ENCODE measurements around the gene TGFBR2.

The TGFBR2 gene

DNA sequence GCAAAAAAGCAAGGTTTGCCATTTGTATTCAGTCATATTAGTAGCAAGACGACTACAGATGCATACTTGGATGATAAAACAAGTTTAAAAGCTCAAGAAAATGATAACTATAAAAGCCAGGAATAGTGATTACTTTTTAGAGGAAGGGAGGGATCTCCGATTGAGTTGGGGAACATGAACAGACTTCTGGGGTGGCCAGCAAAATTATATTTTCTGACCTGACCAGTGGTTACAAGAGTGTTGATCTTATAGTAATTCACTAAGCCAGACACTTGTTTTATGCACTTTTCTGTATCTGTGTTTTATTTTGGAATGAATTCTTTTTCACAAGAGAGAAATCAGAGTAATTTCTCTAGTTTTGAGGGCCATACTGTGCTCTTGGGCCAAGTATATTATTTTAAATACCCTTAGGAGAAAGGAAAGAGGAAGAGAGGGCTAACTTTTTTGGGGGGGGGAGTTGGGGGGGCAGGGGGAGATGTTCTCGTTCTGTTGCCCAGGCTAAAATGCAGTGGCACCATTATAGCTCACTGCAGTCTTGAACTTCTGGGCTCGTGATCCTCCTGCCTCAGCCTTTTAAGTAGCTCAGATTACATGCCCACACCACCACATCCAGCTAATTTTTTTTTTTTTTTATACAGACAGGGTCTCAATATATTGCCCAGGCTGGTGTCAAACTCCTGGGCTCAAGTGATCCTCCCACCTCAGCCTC is 57.3 kb downstream of the TGFBR2 start:
- peak overlapping the region; percentile 75 for H3K4me2 ChIP-seq (ENCODE audit: low read depth, low read length, poor library complexity, severe bottlenecking)
- H4K20me1 ChIP-seq (ENCODE audit: insufficient read depth, low read length, poor library complexity, severe bottlenecking): no peaks in the 10 kb centered on the region
- H3K4me3 ChIP-seq (ENCODE audit: low read length, poor library complexity, severe bottlenecking): peak overlapping the region; percentile 53
- H3F3A ChIP-seq (ENCODE audit: low read depth): peaks cover 39% of the 10 kb centered on the region
- H3K27me3 ChIP-seq (ENCODE audit: insufficient read depth, low read length, poor library complexity, severe bottlenecking): no peaks in the 10 kb centered on the region
- H3K9me2 ChIP-seq (replicated peaks; ENCODE audit: low read depth, low read length): no peaks in the 10 kb centered on the region
- H3K9me3 ChIP-seq (ENCODE audit: insufficient read depth, low read depth, low read length): no peaks in the 10 kb centered on the region
- TF ChIP-seq, protein P1, sequence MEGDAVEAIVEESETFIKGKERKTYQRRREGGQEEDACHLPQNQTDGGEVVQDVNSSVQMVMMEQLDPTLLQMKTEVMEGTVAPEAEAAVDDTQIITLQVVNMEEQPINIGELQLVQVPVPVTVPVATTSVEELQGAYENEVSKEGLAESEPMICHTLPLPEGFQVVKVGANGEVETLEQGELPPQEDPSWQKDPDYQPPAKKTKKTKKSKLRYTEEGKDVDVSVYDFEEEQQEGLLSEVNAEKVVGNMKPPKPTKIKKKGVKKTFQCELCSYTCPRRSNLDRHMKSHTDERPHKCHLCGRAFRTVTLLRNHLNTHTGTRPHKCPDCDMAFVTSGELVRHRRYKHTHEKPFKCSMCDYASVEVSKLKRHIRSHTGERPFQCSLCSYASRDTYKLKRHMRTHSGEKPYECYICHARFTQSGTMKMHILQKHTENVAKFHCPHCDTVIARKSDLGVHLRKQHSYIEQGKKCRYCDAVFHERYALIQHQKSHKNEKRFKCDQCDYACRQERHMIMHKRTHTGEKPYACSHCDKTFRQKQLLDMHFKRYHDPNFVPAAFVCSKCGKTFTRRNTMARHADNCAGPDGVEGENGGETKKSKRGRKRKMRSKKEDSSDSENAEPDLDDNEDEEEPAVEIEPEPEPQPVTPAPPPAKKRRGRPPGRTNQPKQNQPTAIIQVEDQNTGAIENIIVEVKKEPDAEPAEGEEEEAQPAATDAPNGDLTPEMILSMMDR (conservative IDR thresholded peaks at IDR 0.05; ENCODE audit: low read length): no peak
- TF ChIP-seq EZH2phosphoT487 (IDR thresholded peaks at IDR 0.05; ENCODE audit: borderline replicate concordance): no peak
- peak overlapping the region; percentile 50 for H3K9ac ChIP-seq (ENCODE audit: low read depth, low read length, poor library complexity, severe bottlenecking)
- H3K79me2 ChIP-seq (ENCODE audit: insufficient read depth, low read length): peaks cover 65% of the 10 kb centered on the region
- peaks cover 29% of the 10 kb centered on the region; the same call in 1 of the 2 replicates for H3K36me3 ChIP-seq (ENCODE audit: insufficient read depth, low read length)
- peaks cover 95% of the 10 kb centered on the region for H3K4me1 ChIP-seq (ENCODE audit: insufficient read depth, low read length, poor library complexity, severe bottlenecking)
- no peak overlapping the region for H2AFZ ChIP-seq (ENCODE audit: low read length)

DNA sequence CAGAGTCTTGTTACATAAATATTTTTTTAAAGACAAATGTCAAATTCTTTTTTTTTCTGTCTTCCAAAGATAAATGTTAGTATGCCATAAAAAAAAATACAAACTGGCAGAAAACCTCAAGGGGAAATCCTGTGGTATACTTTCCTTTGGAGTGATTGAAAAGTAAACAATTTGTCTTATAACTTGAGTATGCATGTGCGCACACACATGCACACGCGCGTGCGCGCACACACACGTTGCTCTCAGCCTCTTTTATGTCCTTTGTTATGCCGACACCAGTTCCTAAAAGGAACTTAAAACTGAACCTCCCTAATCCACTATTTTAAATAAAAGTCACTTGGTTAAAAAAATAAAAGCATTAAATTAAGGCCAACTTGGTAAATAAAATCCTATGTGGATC is 58.1 kb downstream of the TGFBR2 start:
- H3K9me3 ChIP-seq (ENCODE audit: insufficient read depth, low read depth, low read length): no peaks in the 10 kb centered on the region
- H3K9me2 ChIP-seq (replicated peaks; ENCODE audit: low read depth, low read length): no peaks in the 10 kb centered on the region
- H3K27me3 ChIP-seq (ENCODE audit: insufficient read depth, low read length, poor library complexity, severe bottlenecking): no peaks in the 10 kb centered on the region
- H3K36me3 ChIP-seq (ENCODE audit: insufficient read depth, low read length): peaks cover 31% of the 10 kb centered on the region; the same call in 1 of the 2 replicates
- H4K20me1 ChIP-seq (ENCODE audit: insufficient read depth, low read length, poor library complexity, severe bottlenecking): no peaks in the 10 kb centered on the region
- peaks cover 66% of the 10 kb centered on the region for H3K79me2 ChIP-seq (ENCODE audit: insufficient read depth, low read length)
- H3F3A ChIP-seq (ENCODE audit: low read depth): peaks cover 32% of the 10 kb centered on the region
- TF ChIP-seq, protein P1 (conservative IDR thresholded peaks at IDR 0.05; ENCODE audit: low read length): no peak
- no peak for TF ChIP-seq EZH2phosphoT487 (IDR thresholded peaks at IDR 0.05; ENCODE audit: borderline replicate concordance)
- peak overlapping the region; percentile 53 for H3K4me3 ChIP-seq (ENCODE audit: low read length, poor library complexity, severe bottlenecking)
- H3K4me1 ChIP-seq (ENCODE audit: insufficient read depth, low read length, poor library complexity, severe bottlenecking): peaks cover 90% of the 10 kb centered on the region
- no peak overlapping the region for H2AFZ ChIP-seq (ENCODE audit: low read length)
- peak overlapping the region; percentile 75 for H3K4me2 ChIP-seq (ENCODE audit: low read depth, low read length, poor library complexity, severe bottlenecking)
- peak overlapping the region; percentile 50 for H3K9ac ChIP-seq (ENCODE audit: low read depth, low read length, poor library complexity, severe bottlenecking)

- Histone ChIP-seq H3F3A (ENCODE audit: low read depth) (peaks cover 30% of the 10 kb centered on the region), H4K20me1 (ENCODE audit: insufficient read depth, low read length, poor library complexity, severe bottlenecking) (no peaks in the 10 kb centered on the region), H3K4me2 (ENCODE audit: low read depth, low read length, poor library complexity, severe bottlenecking) (peak overlapping the region; percentile 75), H3K9me3 (ENCODE audit: insufficient read depth, low read depth, low read length) (no peaks in the 10 kb centered on the region), H2AFZ (ENCODE audit: low read length) (no peak overlapping the region), H3K79me2 (ENCODE audit: insufficient read depth, low read length) (peaks cover 66% of the 10 kb centered on the region), H3K9me2 (replicated peaks; ENCODE audit: low read depth, low read length) (no peaks in the 10 kb centered on the region), H3K4me1 (ENCODE audit: insufficient read depth, low read length, poor library complexity, severe bottlenecking) (peaks cover 85% of the 10 kb centered on the region), H3K9ac (ENCODE audit: low read depth, low read length, poor library complexity, severe bottlenecking) (peak overlapping the region; percentile 51), H3K4me3 (ENCODE audit: low read length, poor library complexity, severe bottlenecking) (peak overlapping the region; percentile 53), H3K27me3 (ENCODE audit: insufficient read depth, low read length, poor library complexity, severe bottlenecking) (no peaks in the 10 kb centered on the region), H3K36me3 (ENCODE audit: insufficient read depth, low read length) (peaks cover 36% of the 10 kb centered on the region; the same call in 1 of the 2 replicates)
- no peak for TF ChIP-seq EZH2phosphoT487 (IDR thresholded peaks at IDR 0.05; ENCODE audit: borderline replicate concordance)
- TF ChIP-seq, protein P1 (conservative IDR thresholded peaks at IDR 0.05; ENCODE audit: low read length): no peak
These were observed 58.5 kb downstream of the TGFBR2 start for GRCh38 chr3:30664884-30665283.
